ENCODE results near the gene GNB3. TPM values are rescaled to one million over a fixed set of nuclear protein-coding genes. Genes with fewer than 3 reads are reported as not detected.
A peak's percentile ranks its signal among the peaks of the same experiment; 100 is the strongest.

The GNB3 gene
- total RNA-seq, 2 experiments from 2014 or later, result 0.48 to 0.54 TPM

DNA sequence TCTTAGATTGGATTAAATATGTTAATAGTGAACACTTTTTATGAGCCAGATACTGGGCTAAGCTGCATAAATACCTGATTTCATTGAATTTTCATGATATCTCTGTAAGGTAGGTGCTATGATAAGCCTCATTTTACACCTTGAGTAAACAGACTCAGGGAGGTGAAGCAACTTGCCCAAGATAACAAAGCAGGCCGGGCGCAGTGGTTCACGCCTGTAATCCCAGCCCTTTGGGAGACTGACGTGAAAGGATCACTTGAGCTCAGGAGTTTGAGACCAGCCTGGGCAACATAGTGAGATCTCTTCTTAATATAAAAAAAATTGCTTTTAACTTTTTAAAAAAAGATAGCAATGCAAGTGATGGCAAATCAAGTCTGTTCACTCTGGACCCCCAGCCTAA, 1.4 kb downstream of the GNB3 start:
- no peak overlapping the region for H3K4me3 Mint-ChIP-seq
- H3K27ac Mint-ChIP-seq, result no peak overlapping the region
- no peaks in the 10 kb centered on the region for H3K4me1 Mint-ChIP-seq (ENCODE audit: low read depth)
- peaks cover 7% of the 10 kb centered on the region for H3K36me3 Mint-ChIP-seq (ENCODE audit: low read depth)
- H3K27me3 Mint-ChIP-seq (ENCODE audit: low read depth), result no peaks in the 10 kb centered on the region
- no peak for DNase-seq
- no peaks in the 10 kb centered on the region for H3K9me3 Mint-ChIP-seq
- CTCF ChIA-PET, result interaction anchor here (0.6 to 1.8 kb wide), 3 partner anchors 8 to 211 kb away, joined by 3 to 5 read pairs (median 3); no protein-coding TSS in a partner anchor
- intact Hi-C loops (cut with micrococcal nuclease), result no loop called here

DNA sequence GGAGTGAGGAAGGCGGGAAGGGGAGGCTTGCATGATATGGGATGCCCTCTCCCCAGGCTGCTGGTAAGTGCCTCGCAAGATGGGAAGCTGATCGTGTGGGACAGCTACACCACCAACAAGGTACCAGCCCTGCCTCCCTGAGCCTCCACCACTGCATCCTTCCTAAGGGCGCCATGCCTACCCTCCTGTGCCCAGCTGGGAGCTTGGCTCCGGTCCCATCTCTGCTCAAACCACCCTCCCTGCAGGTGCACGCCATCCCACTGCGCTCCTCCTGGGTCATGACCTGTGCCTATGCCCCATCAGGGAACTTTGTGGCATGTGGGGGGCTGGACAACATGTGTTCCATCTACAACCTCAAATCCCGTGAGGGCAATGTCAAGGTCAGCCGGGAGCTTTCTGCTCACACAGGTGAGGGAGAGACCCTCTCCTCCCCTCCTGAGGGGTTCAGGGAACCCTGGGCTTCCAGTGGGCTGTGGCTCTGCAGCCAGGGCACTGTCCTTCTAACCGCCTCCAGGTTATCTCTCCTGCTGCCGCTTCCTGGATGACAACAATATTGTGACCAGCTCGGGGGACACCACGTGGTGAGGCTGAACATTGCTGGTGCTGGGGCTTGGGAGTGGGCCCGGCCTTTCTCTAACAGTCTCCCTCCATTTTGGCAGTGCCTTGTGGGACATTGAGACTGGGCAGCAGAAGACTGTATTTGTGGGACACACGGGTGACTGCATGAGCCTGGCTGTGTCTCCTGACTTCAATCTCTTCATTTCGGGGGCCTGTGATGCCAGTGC, 2.6 kb downstream of the GNB3 start:
- CTCF ChIA-PET, result interaction anchor here (0.6 to 2.8 kb wide), 6 partner anchors 8 to 1395 kb away, joined by 3 to 24 read pairs (median 4); partner anchors contain the start of genes MLF2 and SPSB2
- H3K4me1 Mint-ChIP-seq (ENCODE audit: low read depth), result no peaks in the 10 kb centered on the region
- H3K9me3 Mint-ChIP-seq, result no peaks in the 10 kb centered on the region
- intact Hi-C loops (cut with micrococcal nuclease), result no loop called here
- H3K27ac Mint-ChIP-seq, result no peak overlapping the region
- DNase-seq, result no peak
- H3K27me3 Mint-ChIP-seq (ENCODE audit: low read depth), result no peaks in the 10 kb centered on the region
- H3K4me3 Mint-ChIP-seq, result no peak overlapping the region
- peaks cover 16% of the 10 kb centered on the region for H3K36me3 Mint-ChIP-seq (ENCODE audit: low read depth)

DNA sequence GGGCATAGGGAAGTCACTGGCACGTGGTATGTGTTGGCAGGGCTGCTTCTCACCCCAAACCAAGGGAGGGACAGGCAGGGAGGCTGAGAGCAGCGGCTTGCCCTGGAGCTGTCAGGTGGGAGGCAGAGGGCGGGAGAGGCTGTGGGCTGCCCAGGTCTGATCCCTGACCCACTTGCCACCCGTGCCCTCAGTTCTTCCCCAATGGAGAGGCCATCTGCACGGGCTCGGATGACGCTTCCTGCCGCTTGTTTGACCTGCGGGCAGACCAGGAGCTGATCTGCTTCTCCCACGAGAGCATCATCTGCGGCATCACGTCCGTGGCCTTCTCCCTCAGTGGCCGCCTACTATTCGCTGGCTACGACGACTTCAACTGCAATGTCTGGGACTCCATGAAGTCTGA, 4.7 kb downstream of the GNB3 start:
- peaks cover 13% of the 10 kb centered on the region for H3K4me1 Mint-ChIP-seq (ENCODE audit: low read depth)
- H3K9me3 Mint-ChIP-seq, result no peaks in the 10 kb centered on the region
- H3K36me3 Mint-ChIP-seq (ENCODE audit: low read depth), result peaks cover 30% of the 10 kb centered on the region
- no peak overlapping the region for H3K4me3 Mint-ChIP-seq
- H3K27me3 Mint-ChIP-seq (ENCODE audit: low read depth), result no peaks in the 10 kb centered on the region
- DNase-seq, result no peak
- H3K27ac Mint-ChIP-seq, result no peak overlapping the region
- CTCF ChIA-PET, result interaction anchor here (1.2 to 2.8 kb wide), 2 partner anchors 10 to 21 kb away, joined by 3 to 24 read pairs; no protein-coding TSS in a partner anchor
- intact Hi-C loops (cut with micrococcal nuclease), result no loop called here

DNA sequence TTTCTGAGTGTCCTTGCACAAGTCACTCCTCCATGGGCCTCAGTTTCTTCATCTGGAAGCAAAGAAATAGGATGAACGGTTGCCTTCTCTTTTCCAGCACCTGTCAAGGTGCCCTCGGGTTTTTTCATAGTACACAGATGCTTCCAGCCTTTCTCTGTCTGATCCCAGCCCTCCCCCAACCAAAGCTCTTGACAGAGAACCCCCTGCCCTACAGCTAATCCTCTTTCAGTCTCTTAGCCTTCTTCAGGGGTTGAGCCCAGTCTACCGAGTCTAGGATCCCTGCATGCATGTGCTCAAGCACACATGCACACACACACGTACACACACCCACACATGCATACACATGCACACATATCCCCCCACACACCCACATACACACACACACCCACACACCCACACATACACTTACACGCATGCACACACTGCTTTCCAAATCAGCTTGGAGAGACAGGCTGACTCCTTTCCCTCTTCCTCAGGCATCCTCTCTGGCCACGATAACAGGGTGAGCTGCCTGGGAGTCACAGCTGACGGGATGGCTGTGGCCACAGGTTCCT, 5.7 kb downstream of the GNB3 start:
- DNase-seq, result no peak
- Mint-ChIP-seq H3K27me3 (ENCODE audit: low read depth) (no peaks in the 10 kb centered on the region), H3K27ac (no peak overlapping the region), H3K9me3 (no peaks in the 10 kb centered on the region), H3K4me1 (ENCODE audit: low read depth) (peaks cover 17% of the 10 kb centered on the region), H3K36me3 (ENCODE audit: low read depth) (peaks cover 34% of the 10 kb centered on the region), H3K4me3 (no peak overlapping the region)
- intact Hi-C loops (cut with micrococcal nuclease), result no loop called here
- CTCF ChIA-PET, result interaction anchor here (0.5 to 0.6 kb wide), 2 partner anchors 288 to 358 kb away, joined by 3 to 5 read pairs; no protein-coding TSS in a partner anchor

DNA sequence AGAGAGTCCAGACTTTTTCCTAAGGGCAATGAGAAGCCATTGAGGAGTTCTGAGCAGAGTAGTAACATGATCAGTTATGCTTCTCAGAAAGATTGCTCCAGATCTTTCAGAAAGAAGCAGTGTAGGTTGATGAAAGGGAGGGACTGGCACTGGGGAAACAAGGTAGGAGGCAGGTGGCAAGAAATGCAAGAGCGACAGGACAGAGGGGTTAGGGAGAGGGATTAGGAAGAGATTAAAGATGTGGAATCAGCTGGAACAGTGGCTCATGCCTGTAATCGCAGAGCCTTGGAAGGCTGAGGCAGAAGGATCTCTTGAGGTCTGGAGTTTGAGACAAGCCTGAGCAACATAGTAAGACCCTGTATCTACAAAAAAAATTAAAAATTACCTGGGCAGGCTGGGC, 7.0 kb downstream of the GNB3 start:
- intact Hi-C loops (cut with micrococcal nuclease), result no loop called here
- peaks cover 34% of the 10 kb centered on the region for H3K36me3 Mint-ChIP-seq (ENCODE audit: low read depth)
- no peak overlapping the region for H3K27ac Mint-ChIP-seq
- no peak for DNase-seq
- no peak overlapping the region for H3K4me3 Mint-ChIP-seq
- peaks cover 17% of the 10 kb centered on the region for H3K4me1 Mint-ChIP-seq (ENCODE audit: low read depth)
- no peaks in the 10 kb centered on the region for H3K27me3 Mint-ChIP-seq (ENCODE audit: low read depth)
- CTCF ChIA-PET, result interaction anchor here (1.0 to 2.1 kb wide), 3 partner anchors 13 to 163 kb away, joined by 3 to 6 read pairs (median 4); partner anchors contain the start of gene SPSB2
- no peaks in the 10 kb centered on the region for H3K9me3 Mint-ChIP-seq

DNA sequence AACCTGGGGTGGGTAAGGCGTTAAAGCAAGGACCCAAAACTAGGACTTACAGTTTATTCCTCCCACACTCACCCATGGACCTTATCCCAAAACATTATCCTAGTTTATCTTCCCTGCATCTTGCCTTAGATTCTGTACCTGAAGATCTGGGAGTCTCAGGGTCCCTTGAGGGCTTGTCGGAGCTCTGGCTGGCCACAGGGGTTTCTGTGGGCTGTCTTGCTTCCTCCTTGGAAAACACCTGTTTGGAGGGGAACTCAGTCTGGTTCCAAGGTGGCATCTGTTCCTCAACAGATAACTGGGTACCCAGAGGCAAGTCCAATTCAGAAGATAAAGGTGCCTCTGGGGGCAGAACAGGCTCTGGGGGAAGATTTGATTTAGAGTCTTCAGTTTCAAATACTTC, 8.7 kb downstream of the GNB3 start:
- CTCF ChIA-PET, result interaction anchor here (0.6 to 2.1 kb wide), 5 partner anchors 13 to 121 kb away, joined by 3 to 6 read pairs (median 3); partner anchors contain the start of genes MLF2 and SPSB2
- H3K36me3 Mint-ChIP-seq (ENCODE audit: low read depth), result peaks cover 36% of the 10 kb centered on the region
- peaks cover 31% of the 10 kb centered on the region for H3K4me1 Mint-ChIP-seq (ENCODE audit: low read depth)
- no peak for DNase-seq
- no peaks in the 10 kb centered on the region for H3K9me3 Mint-ChIP-seq
- H3K4me3 Mint-ChIP-seq, result peak overlapping the region; percentile 86
- intact Hi-C loops (cut with micrococcal nuclease), result no loop called here
- H3K27me3 Mint-ChIP-seq (ENCODE audit: low read depth), result no peaks in the 10 kb centered on the region
- H3K27ac Mint-ChIP-seq, result no peak overlapping the region

DNA sequence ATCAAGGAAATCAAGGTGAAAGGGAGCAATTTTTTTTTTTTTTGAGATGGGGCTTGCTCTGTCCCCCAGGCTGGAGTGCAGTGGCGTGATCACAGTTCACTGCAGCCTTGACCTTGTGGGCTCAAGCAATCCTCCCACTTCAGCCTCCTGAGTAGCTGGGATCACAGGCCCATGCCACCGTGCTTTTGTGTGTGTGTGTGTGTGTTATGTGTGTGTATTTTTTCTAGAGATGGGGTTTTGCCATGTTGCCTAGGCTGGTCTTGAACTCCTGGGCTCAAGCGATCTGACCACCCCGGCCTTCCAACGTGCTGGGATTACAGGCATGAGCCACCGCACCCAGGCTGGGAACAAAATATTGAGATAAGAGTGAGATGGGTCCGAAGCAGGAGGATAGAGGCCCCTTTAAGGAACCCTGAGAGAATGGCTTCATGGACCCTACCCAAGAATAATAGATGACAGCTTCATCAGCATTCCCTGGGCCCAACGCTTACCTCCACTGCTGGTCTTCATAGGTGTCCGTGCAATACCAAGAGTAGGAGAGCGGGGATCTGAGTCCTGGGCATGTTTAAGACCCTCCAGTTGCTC, 9.3 kb downstream of the GNB3 start:
- intact Hi-C loops (cut with micrococcal nuclease), result loop anchor here (5.0 kb wide), 3 partner anchors 257 to 513 kb away; partner anchors contain the start of genes C1RL and VAMP1
- CTCF ChIA-PET, result interaction anchor here (0.6 to 2.1 kb wide), 3 partner anchors 24 to 122 kb away, joined by 3 to 6 read pairs (median 3); no protein-coding TSS in a partner anchor
- Mint-ChIP-seq H3K4me3 (peak overlapping the region; percentile 86), H3K27me3 (ENCODE audit: low read depth) (no peaks in the 10 kb centered on the region), H3K36me3 (ENCODE audit: low read depth) (peaks cover 36% of the 10 kb centered on the region), H3K27ac (peak overlapping the region; percentile 78), H3K4me1 (ENCODE audit: low read depth) (peaks cover 35% of the 10 kb centered on the region), H3K9me3 (no peaks in the 10 kb centered on the region)
- DNase-seq, result no peak

DNA sequence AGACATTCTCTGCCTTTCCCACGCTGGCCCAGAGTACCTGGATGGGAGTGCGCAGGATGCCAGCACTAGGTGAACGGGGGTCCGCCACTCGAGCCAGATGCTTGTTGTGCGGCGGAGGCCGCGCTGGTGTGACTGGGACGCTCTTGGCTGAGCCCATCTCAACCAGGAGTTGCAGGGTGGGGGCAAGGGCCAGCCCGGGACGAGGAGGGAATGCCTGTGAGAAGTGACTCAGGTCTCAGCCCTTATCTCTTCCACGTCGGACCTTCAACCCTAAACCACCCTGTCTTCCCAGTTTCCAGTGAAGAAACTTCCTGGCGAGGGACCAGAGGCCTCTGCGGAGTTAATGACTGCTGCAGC, 10.0 kb downstream of the GNB3 start:
- peaks cover 35% of the 10 kb centered on the region for H3K4me1 Mint-ChIP-seq (ENCODE audit: low read depth)
- peaks cover 36% of the 10 kb centered on the region for H3K36me3 Mint-ChIP-seq (ENCODE audit: low read depth)
- H3K9me3 Mint-ChIP-seq, result no peaks in the 10 kb centered on the region
- peak overlapping the region; percentile 93 for H3K27ac Mint-ChIP-seq
- DNase-seq, result no peak
- CTCF ChIA-PET, result interaction anchor here (0.5 to 4.0 kb wide), 7 partner anchors 15 to 368 kb away, joined by 3 to 19 read pairs (median 10); partner anchors contain the start of genes MLF2, SPSB2 and TPI1
- no peaks in the 10 kb centered on the region for H3K27me3 Mint-ChIP-seq (ENCODE audit: low read depth)
- H3K4me3 Mint-ChIP-seq, result peak overlapping the region; percentile 86
- intact Hi-C loops (cut with micrococcal nuclease), result loop anchor here (1.0 to 5.0 kb wide), 7 partner anchors 22 to 513 kb away; partner anchors contain the start of genes C1RL, LPCAT3, P3H3 and RNU7-1

DNA sequence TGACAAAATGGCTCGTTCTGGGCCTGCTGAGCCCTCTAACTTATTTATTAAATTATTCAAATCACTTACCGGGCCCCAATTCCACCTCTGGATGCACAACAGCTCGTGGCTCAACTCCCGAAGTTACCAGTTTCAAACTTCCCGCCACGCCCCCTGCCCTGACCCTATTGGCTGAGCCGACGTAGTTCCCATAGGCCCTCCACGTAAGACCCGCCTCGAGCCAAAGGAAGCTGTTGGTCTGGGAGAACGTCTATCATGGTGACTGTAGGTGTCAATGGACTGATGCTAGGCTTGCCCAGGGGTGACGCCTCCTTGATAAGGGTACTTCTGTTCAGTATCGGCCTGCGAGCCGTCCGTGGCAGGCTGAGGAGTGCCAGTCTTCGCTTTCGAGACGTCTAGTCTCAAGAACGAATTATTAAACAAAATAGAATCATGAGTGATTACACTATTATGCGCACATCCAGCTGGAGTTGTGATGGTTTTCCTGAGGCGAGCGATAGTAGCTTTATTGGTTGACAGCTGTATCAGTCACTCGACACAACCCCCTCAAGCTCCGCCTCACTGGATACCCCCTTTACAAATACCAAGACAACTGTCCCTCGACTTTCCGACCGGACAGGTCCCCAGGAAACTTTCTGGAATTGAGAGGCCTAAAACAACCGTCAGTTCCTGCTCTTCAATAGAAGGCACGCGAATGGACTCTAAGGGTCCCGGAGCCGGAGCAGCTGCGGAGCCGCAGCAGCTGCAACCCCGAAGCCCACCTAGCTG, 10.6 kb downstream of the GNB3 start, which contains the start of gene CDCA3:
TSS of gene CDCA3 (minus strand) at position 134 of the 768 bp plus-strand sequence. CDS start 334 bp downstream, outside the sequence.
- Mint-ChIP-seq H3K4me3 (peak within 1 kb of the TSS; percentile 86), H3K27me3 (ENCODE audit: low read depth) (no peaks in the 10 kb centered on the region), H3K27ac (peak within 1 kb of the TSS; percentile 93), H3K9me3 (no peaks in the 10 kb centered on the region), H3K4me1 (ENCODE audit: low read depth) (peaks cover 35% of the 10 kb centered on the region), H3K36me3 (ENCODE audit: low read depth) (peaks cover 35% of the 10 kb centered on the region)
- intact Hi-C loops (cut with micrococcal nuclease), result loop anchor here (1.0 to 5.0 kb wide), 7 partner anchors 23 to 514 kb away; partner anchors contain the start of genes C1RL, LPCAT3, P3H3 and RNU7-1
- DNase-seq, result peak; percentile 99
- CTCF ChIA-PET, result interaction anchor here (0.5 to 4.0 kb wide), 14 partner anchors 10 to 369 kb away, joined by 3 to 19 read pairs (median 5); partner anchors contain the start of genes MLF2, SPSB2 and TPI1

DNA sequence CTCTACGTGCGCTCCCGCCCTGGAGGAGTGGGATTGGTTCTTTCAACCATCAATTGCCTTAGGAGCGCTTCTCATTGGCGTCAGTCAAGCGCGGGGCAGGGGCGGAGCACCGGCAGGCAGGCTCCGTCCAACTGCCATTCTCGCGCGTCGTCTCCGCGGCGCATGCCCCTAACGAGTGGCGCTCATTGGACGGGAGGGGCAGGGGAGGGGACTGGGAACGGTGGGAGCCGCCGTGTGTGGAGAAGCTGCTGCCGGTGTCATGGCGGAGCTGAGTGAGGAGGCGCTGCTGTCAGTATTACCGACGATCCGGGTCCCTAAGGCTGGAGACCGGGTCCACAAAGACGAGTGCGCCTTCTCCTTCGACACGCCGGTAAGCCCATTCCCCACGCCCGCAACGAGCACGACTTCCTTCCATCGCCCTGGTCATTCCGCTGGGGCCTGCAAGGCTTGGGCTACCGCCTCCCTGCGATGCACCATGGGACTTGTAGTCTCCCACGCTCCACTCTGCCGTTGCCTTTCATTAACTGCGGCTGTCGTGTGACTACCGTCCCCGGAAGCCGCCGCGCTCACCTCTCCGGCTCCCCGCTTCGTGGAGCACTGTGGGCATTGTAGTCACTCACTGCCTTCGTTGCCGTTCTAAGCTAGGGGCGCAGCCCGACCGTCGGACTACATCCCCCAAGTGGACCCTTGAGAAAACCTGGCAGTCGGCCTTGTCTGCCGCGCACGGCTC, 11.4 kb downstream of the GNB3 start, which contains the start of gene USP5:
TSS of gene USP5 (plus strand) at position 230 of the 730 bp plus-strand sequence. CDS start at position 260, 30 bp downstream.
- CTCF ChIA-PET, result interaction anchor here (0.8 to 4.0 kb wide), 16 partner anchors 9 to 298 kb away, joined by 3 to 24 read pairs (median 5); partner anchors contain the start of genes MLF2, PTMS, SPSB2 and TPI1
- Mint-ChIP-seq H3K4me3 (peak within 1 kb of the TSS; percentile 86), H3K4me1 (ENCODE audit: low read depth) (peaks cover 35% of the 10 kb centered on the region), H3K9me3 (no peaks in the 10 kb centered on the region), H3K27me3 (ENCODE audit: low read depth) (no peaks in the 10 kb centered on the region), H3K27ac (peak within 1 kb of the TSS; percentile 93), H3K36me3 (ENCODE audit: low read depth) (peaks cover 32% of the 10 kb centered on the region)
- intact Hi-C loops (cut with micrococcal nuclease), result loop anchor here (1.0 to 5.0 kb wide), 22 partner anchors 21 to 515 kb away; partner anchors contain the start of genes C1RL, CHD4, COPS7A and EMG1
- peak; percentile 99 for DNase-seq

Measured in activated naive CD4-positive, alpha-beta T cell treated with anti-CD3 and anti-CD28 coated beads for 36 hours (primary cell).